CD4-positive, alpha-beta T cell (primary cell): ENCODE data around the gene R3HDM2. TPM values are rescaled to one million over a fixed set of nuclear protein-coding genes. Genes with fewer than 3 reads are reported as not detected.

Experiments
- ATAC-seq: fragments of 200-7000 bp; cut with Tn5 transposase; one replicate; pipeline ENCODE4 v1.10.0; 2022; ENCODE audit warnings: mild to moderate bottlenecking; ENCODE audit not compliant: poor library complexity
- CTCF ChIA-PET: fragments of 350-600 bp; sonication (Branson Sonifier 250); formaldehyde crosslinking; loops from one replicate; lab custom pipeline; 2021; ENCODE audit warnings: antibody characterized with exemption, inconsistent platforms; lab: Charles Lee
- POLR2A ChIA-PET: fragments of 350-600 bp; sonication (Branson Sonifier 250); formaldehyde crosslinking; loops from one replicate; lab custom pipeline; 2021; ENCODE audit warnings: antibody characterized with exemption, inconsistent platforms; lab: Charles Lee
- DNase-seq, 14 experiments: peaks; one replicate each; pipeline ENCODE4 v3.0.0-alpha.2; 2013 to 2020; ENCODE audit warnings: mixed read lengths in 2 of 14
- H3K27ac ChIP-seq, 2 donors: one replicate each; pipeline versions ENCODE4 v1.5.1 to v1.7.0; 2013; ENCODE audit warnings: low read length in 2 of 2, low read depth in 1 of 2, mild to moderate bottlenecking in 1 of 2
- H3K27me3 ChIP-seq, 2 experiments: 1 replicate in 1 of 2; 2 replicates in 1 of 2; pipeline versions ENCODE4 v1.6.1 to v1.7.0; 2013; ENCODE audit warnings: low read length in 2 of 2, control low read depth in 1 of 2, mild to moderate bottlenecking in 1 of 2, moderate library complexity in 1 of 2; ENCODE audit not compliant: insufficient read depth in 2 of 2, control insufficient read depth in 1 of 2
- H3K36me3 ChIP-seq: one replicate; pipeline ENCODE4 v1.6.1; 2013; ENCODE audit warnings: low read length, control low read depth; ENCODE audit not compliant: insufficient read depth
- H3K4me1 ChIP-seq: one replicate; pipeline ENCODE4 v1.6.1; 2013; ENCODE audit warnings: low read length, control low read depth; ENCODE audit not compliant: insufficient read depth
- H3K4me3 ChIP-seq: one replicate; pipeline ENCODE4 v1.5.1; 2013; ENCODE audit warnings: mild to moderate bottlenecking, low read length, moderate library complexity
- H3K9me3 ChIP-seq, 2 experiments: 1 replicate in 1 of 2; 2 replicates in 1 of 2; pipeline versions ENCODE4 v1.6.1 to v1.7.0; 2013; ENCODE audit warnings: low read length in 2 of 2, mild to moderate bottlenecking in 2 of 2, control low read depth in 1 of 2, moderate library complexity in 1 of 2; ENCODE audit not compliant: control insufficient read depth in 1 of 2, insufficient read depth in 1 of 2
- H3K27ac Mint-ChIP-seq: one replicate; pipeline ENCODE4 v1.8.0; 2020; ENCODE audit warnings: mixed read lengths
- H3K27me3 Mint-ChIP-seq: one replicate; pipeline ENCODE4 v1.8.0; 2021; ENCODE audit warnings: mixed read lengths
- H3K36me3 Mint-ChIP-seq: one replicate; pipeline ENCODE4 v1.8.0; 2021; ENCODE audit warnings: low read depth, mixed read lengths
- H3K4me1 Mint-ChIP-seq: one replicate; pipeline ENCODE4 v1.8.0; 2021; ENCODE audit warnings: low read depth, mixed read lengths
- H3K4me3 Mint-ChIP-seq: one replicate; pipeline ENCODE4 v1.8.0; 2020; ENCODE audit warnings: mild to moderate bottlenecking, mixed read lengths
- H3K9me3 Mint-ChIP-seq: one replicate; pipeline ENCODE4 v1.8.0; 2020; ENCODE audit warnings: mixed read lengths
- CTCF ChIP-seq: fragments of 200-600 bp; IDR thresholded peaks from one replicate; pipeline ENCODE4 v1.8.0; 2022; ENCODE audit warnings: antibody characterized with exemption, mild to moderate bottlenecking
- intact Hi-C, 2 experiments: fragments of 100-400 bp; cut with DNase I in 1 of 2; cut with micrococcal nuclease in 1 of 2; formaldehyde crosslinking; loops; one replicate each; pipeline versions ENCODE4 v1.15.1 to v1.9.0; 2023 to 2025; cut with DNase I, micrococcal nuclease
- total RNA-seq, 174 experiments: library from RNA in 2 of 174; stranded (reverse) in 2 of 174; gene quantifications; one replicate each; pipeline ENCODE4 v1.2.3 and lab custom pipeline; 2021 to 2026

The R3HDM2 gene
- total RNA-seq, 2 experiments from 2014 or later = 106 to 115 TPM

DNA sequence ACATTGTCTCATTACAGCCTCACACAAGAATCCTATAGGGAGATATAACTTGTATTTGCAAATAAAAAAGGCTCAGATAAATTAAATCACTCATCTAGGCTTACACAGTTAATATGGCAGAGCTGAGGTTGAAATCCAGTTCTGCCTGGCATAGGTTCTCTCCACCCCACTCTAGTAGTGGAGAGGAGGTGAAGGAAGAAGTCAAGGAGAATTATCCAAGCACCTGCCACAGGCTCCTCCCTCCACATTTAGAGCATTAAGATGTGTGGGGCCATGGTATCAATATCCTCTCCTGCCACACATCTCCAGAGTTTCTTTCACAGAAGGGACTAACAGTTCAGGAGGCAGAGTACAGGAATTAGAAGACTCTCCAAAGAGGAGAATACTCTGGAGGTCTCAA is 157.3 kb downstream of the R3HDM2 start:
- H3K27me3 ChIP-seq = no peaks in the 10 kb centered on the region
- H3K4me3 ChIP-seq = no peak overlapping the region
- Mint-ChIP-seq H3K9me3 (no peaks in the 10 kb centered on the region), H3K36me3 (peaks cover 93% of the 10 kb centered on the region), H3K4me3 (no peak overlapping the region), H3K4me1 (no peaks in the 10 kb centered on the region), H3K27ac (no peak overlapping the region), H3K27me3 (no peaks in the 10 kb centered on the region)
- no peak overlapping the region for H3K27ac ChIP-seq
- H3K9me3 ChIP-seq = no peaks in the 10 kb centered on the region
- ATAC-seq (no peak), DNase-seq (no peak)
- peaks cover 70% of the 10 kb centered on the region for H3K36me3 ChIP-seq
- intact Hi-C loops = no loop called here
- ChIA-PET POLR2A (no interaction called here), CTCF (interaction anchor here (1.1 kb wide), 1 partner anchor 34 kb away, joined by 3 read pairs; no protein-coding TSS in a partner anchor)
- no peak for TF ChIP-seq CTCF
- H3K4me1 ChIP-seq = no peaks in the 10 kb centered on the region

DNA sequence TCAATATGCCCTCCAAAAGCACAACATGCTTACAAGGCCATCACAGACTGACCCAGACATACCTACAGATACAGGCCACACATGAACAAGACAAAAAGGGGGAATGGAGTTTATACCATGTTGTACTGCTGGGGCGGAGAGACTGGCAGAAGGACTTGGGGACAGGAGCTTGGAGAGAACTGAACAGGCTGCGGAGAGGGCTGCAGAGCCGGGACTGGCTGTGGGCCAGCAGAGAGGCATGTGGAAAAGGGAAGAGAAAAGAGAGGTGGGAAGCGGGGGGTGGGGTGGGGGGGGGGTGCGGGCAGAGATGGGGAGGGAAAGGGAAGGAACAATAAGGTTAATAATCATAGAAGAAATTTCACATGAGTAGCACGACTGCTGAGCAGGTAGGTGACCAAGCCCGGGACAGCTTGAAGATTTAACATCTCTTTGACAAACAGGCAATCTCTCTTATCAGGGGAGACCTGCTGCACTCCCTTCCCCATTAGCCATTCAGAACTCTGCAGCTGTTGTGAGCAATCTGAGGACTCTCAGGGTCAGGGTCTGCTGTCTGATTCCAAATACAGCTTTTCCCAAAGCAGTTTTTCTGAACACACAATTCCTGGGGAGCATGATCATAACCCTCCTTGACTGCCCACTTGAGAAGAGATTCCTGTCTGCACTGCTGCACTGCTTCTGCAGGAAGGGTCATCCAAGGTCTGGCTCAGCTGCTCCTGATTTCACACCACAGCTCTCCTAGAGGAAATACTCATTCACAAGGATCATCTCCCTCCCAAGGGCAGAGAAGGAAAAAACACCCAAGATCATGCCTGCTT is 158.3 kb downstream of the R3HDM2 start:
- no peaks in the 10 kb centered on the region for H3K4me1 Mint-ChIP-seq
- Histone ChIP-seq H3K4me3 (no peak overlapping the region), H3K4me1 (no peaks in the 10 kb centered on the region), H3K9me3 (no peaks in the 10 kb centered on the region), H3K36me3 (peaks cover 73% of the 10 kb centered on the region), H3K27ac (no peak overlapping the region), H3K27me3 (no peaks in the 10 kb centered on the region)
- H3K36me3 Mint-ChIP-seq = peaks cover 93% of the 10 kb centered on the region
- intact Hi-C loops = no loop called here
- DNase-seq (no peak), ATAC-seq (no peak)
- ChIA-PET POLR2A (no interaction called here), CTCF (interaction anchor here (1.1 kb wide), 1 partner anchor 34 kb away, joined by 3 read pairs; no protein-coding TSS in a partner anchor)
- H3K9me3 Mint-ChIP-seq = no peaks in the 10 kb centered on the region
- no peak overlapping the region for H3K27ac Mint-ChIP-seq
- TF ChIP-seq CTCF = no peak
- no peak overlapping the region for H3K4me3 Mint-ChIP-seq
- H3K27me3 Mint-ChIP-seq = no peaks in the 10 kb centered on the region

GRCh38 chr12:57270966-57271470 is 159.8 kb downstream of the R3HDM2 start:
- ChIA-PET POLR2A (no interaction called here), CTCF (no interaction called here)
- Histone ChIP-seq H3K4me1 (no peaks in the 10 kb centered on the region), H3K9me3 (no peaks in the 10 kb centered on the region), H3K27ac (no peak overlapping the region), H3K36me3 (peaks cover 72% of the 10 kb centered on the region), H3K27me3 (no peaks in the 10 kb centered on the region), H3K4me3 (no peak overlapping the region)
- peaks cover 93% of the 10 kb centered on the region for H3K36me3 Mint-ChIP-seq
- H3K27me3 Mint-ChIP-seq = no peaks in the 10 kb centered on the region
- H3K4me1 Mint-ChIP-seq = no peaks in the 10 kb centered on the region
- DNase-seq (no peak), ATAC-seq (no peak)
- H3K4me3 Mint-ChIP-seq = no peak overlapping the region
- no peak overlapping the region for H3K27ac Mint-ChIP-seq
- no peaks in the 10 kb centered on the region for H3K9me3 Mint-ChIP-seq
- intact Hi-C loops = no loop called here
- TF ChIP-seq CTCF = no peak
